OCI-LY1 (cell line): Measurements from ENCODE around the gene ALS2CL.

Experiments
- CTCF ChIP-seq: fragments of 200-600 bp; sonication (generic), shearing (Covaris generic); IDR thresholded peaks from 2 replicates; pipeline ENCODE4 v1.5.1; 2017; ENCODE audit warnings: mild to moderate bottlenecking, antibody characterized with exemption, low read length, moderate library complexity, mixed read lengths
- EZH2 ChIP-seq: fragments of 200-600 bp; sonication (generic), shearing (Covaris generic); IDR thresholded peaks from 2 replicates; pipeline ENCODE4 v1.8.0; 2017; ENCODE audit warnings: borderline replicate concordance, mixed run types, mild to moderate bottlenecking, antibody characterized with exemption, low read length, moderate library complexity, mixed read lengths

GRCh38 chr3:46663591-46664135, 29.8 kb downstream of the ALS2CL start:
- TF ChIP-seq CTCF (peak; percentile 23; the same call in 1 of the 2 replicates), EZH2 (no peak)
